Activated CD4-positive, alpha-beta T cell treated with anti-CD3 and anti-CD28 coated beads, Interleukin-2, amount 10 ng/mL, durations not matched to agents 7 days and 5 days (primary cell): ENCODE measurements around the gene UQCRH. TPM values are rescaled to one million over a fixed set of nuclear protein-coding genes. Genes with fewer than 3 reads are reported as not detected.
A peak's percentile ranks its signal among the peaks of the same experiment; 100 is the strongest.
"Not testable (repeated sequence)": the region's sequence is repeated elsewhere in the genome, so short reads cannot be mapped to it uniquely, and the experiment has no call there.

Experiments used
- CTCF ChIA-PET: fragments of 350-600 bp; sonication (Branson Sonifier 250); formaldehyde crosslinking; loops from one replicate; lab custom pipeline; 2021; ENCODE audit warnings: antibody characterized with exemption; lab: Charles Lee
- POLR2A ChIA-PET: fragments of 350-600 bp; sonication (Branson Sonifier 250); formaldehyde crosslinking; loops from one replicate; lab custom pipeline; 2021; ENCODE audit warnings: antibody characterized with exemption; lab: Charles Lee
- DNase-seq: peaks from one replicate; pipeline ENCODE4 v3.0.0-alpha.2; 2020
- H3K27ac Mint-ChIP-seq: one replicate; pipeline ENCODE4 v1.8.0; 2021; ENCODE audit warnings: mild to moderate bottlenecking, moderate library complexity, mixed read lengths
- H3K27me3 Mint-ChIP-seq: one replicate; pipeline ENCODE4 v1.8.0; 2021; ENCODE audit warnings: mixed read lengths
- H3K36me3 Mint-ChIP-seq: one replicate; pipeline ENCODE4 v1.8.0; 2021; ENCODE audit warnings: low read depth, mixed read lengths
- H3K4me1 Mint-ChIP-seq: one replicate; pipeline ENCODE4 v1.8.0; 2021; ENCODE audit warnings: mixed read lengths
- H3K4me3 Mint-ChIP-seq: one replicate; pipeline ENCODE4 v1.8.0; 2021; ENCODE audit warnings: mild to moderate bottlenecking, moderate library complexity, mixed read lengths
- H3K9me3 Mint-ChIP-seq: one replicate; pipeline ENCODE4 v1.8.0; 2021; ENCODE audit warnings: mixed read lengths
- total RNA-seq, 2 experiments: library from RNA; stranded (reverse); gene quantifications; one replicate each; pipeline ENCODE4 v1.2.3, GENCODE V29; 2021

The UQCRH gene
- total RNA-seq, 2 experiments from 2014 or later = 247 to 273 TPM

GRCh38 chr1:46301808-46302640 is 1.5 kb upstream of the UQCRH start:
- H3K4me1 Mint-ChIP-seq = peaks cover 33% of the 10 kb centered on the region
- H3K36me3 Mint-ChIP-seq = peaks cover 18% of the 10 kb centered on the region
- H3K9me3 Mint-ChIP-seq = no peaks in the 10 kb centered on the region
- peak; percentile 46 for DNase-seq
- ChIA-PET POLR2A (no interaction called here), CTCF (interaction anchor here (1.0 to 2.0 kb wide), 3 partner anchors 8 to 38 kb away, joined by 3 to 6 read pairs (median 4); partner anchors contain the start of gene NSUN4)
- peak overlapping the region; percentile 97 for H3K4me3 Mint-ChIP-seq
- no peaks in the 10 kb centered on the region for H3K27me3 Mint-ChIP-seq
- peak overlapping the region; percentile 99 for H3K27ac Mint-ChIP-seq

DNA sequence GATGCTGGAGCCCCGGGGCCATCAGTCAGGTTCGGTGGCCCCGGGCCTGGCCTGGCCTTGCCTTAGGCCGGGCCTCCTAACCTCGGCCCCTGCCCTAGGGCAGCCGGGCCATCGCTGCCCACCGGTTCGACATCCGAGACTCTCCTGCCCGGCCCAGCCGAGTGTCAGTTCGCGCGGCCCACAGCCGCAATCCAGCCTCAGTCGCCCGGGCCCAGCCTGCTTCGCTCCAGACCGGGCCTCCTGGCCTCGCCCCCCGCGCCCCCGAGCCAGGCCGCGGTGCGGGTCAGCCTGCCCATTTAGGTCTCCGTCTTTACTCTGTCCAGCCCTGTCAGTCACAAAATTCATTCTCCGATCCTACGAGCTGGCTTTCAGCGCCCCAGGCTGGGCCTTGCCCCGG is 859 bp upstream of the UQCRH start:
- peak; percentile 29 for DNase-seq
- peak overlapping the region; percentile 97 for H3K4me3 Mint-ChIP-seq
- ChIA-PET CTCF (interaction anchor here (0.6 to 2.2 kb wide), 8 partner anchors 9 to 56 kb away, joined by 3 to 7 read pairs (median 4); partner anchors contain the start of gene NSUN4), POLR2A (interaction anchor here (0.6 kb wide), 2 partner anchors 15 to 38 kb away, joined by 6 to 9 read pairs; partner anchors contain the start of gene NSUN4)
- no peaks in the 10 kb centered on the region for H3K9me3 Mint-ChIP-seq
- peak overlapping the region; percentile 99 for H3K27ac Mint-ChIP-seq
- peaks cover 38% of the 10 kb centered on the region for H3K4me1 Mint-ChIP-seq
- no peaks in the 10 kb centered on the region for H3K27me3 Mint-ChIP-seq
- peaks cover 13% of the 10 kb centered on the region for H3K36me3 Mint-ChIP-seq

DNA sequence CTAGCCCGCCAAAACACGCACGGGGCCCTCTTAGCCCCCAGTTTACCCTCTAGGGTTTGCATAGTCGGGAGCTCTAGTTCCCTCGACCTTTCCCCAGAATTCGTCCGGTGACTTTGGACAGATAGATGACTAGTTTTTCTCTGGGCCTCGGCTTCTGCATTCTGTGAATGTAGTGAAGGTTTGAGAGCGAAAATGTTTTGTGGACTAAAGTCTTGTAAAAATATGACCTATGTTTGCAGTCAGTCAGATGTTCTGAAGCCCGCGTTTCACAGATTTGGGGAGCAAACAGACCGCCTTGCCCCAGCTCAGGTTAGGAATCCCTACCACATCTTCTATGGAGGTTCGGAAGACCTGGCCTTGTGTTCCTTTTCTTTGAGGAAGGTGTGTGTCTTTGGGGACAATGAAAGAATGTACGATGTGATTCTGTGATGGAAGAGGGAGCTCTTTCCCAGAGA is 401 bp downstream of the UQCRH start:
- H3K27ac Mint-ChIP-seq = peak overlapping the region; percentile 99
- H3K4me3 Mint-ChIP-seq = peak overlapping the region; percentile 97
- H3K36me3 Mint-ChIP-seq = peaks cover 14% of the 10 kb centered on the region
- POLR2A ChIA-PET = interaction anchor here (0.5 to 0.6 kb wide), 2 partner anchors 16 to 37 kb away, joined by 3 to 7 read pairs; partner anchors contain the start of gene NSUN4
- H3K27me3 Mint-ChIP-seq = no peaks in the 10 kb centered on the region
- peaks cover 50% of the 10 kb centered on the region for H3K4me1 Mint-ChIP-seq
- CTCF ChIA-PET = interaction anchor here (0.6 to 2.2 kb wide), 12 partner anchors 10 to 759 kb away, joined by 3 to 7 read pairs (median 4); partner anchors contain the start of gene NSUN4
- no peaks in the 10 kb centered on the region for H3K9me3 Mint-ChIP-seq
- no peak for DNase-seq

DNA sequence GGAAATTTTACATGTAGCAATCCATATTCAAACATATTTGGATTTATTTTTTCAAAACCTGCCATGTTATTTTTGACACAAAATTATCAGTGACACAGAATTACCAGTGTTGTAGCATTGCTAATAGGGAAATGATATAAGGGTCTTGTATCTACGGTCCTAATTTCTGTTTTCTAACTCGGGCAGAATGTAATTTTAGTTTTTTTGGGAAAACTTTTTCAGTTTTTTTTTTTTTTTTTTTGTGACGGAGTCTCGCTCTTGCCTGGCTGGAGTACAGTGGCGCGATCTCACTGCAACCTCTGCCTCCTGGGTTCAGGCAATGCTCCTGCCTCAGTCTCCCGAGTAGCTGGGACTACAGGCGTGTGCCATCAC is 2.6 kb downstream of the UQCRH start:
- Mint-ChIP-seq H3K4me3 (peak overlapping the region; percentile 17), H3K27me3 (no peaks in the 10 kb centered on the region), H3K36me3 (peaks cover 28% of the 10 kb centered on the region), H3K4me1 (peaks cover 41% of the 10 kb centered on the region), H3K9me3 (no peaks in the 10 kb centered on the region), H3K27ac (no peak overlapping the region)
- POLR2A ChIA-PET = no interaction called here
- CTCF ChIA-PET = no interaction called here
- DNase-seq = no peak

- Mint-ChIP-seq H3K9me3 (no peaks in the 10 kb centered on the region), H3K4me3 (no peak overlapping the region), H3K27me3 (no peaks in the 10 kb centered on the region), H3K27ac (no peak overlapping the region), H3K4me1 (peaks cover 33% of the 10 kb centered on the region), H3K36me3 (peaks cover 34% of the 10 kb centered on the region)
- ChIA-PET CTCF (interaction anchor here (1.7 kb wide), 1 partner anchor 45 kb away, joined by 5 read pairs; no protein-coding TSS in a partner anchor), POLR2A (no interaction called here)
- no peak for DNase-seq
Measured at GRCh38 chr1:46309401-46310159, 6.1 kb downstream of the UQCRH start.

DNA sequence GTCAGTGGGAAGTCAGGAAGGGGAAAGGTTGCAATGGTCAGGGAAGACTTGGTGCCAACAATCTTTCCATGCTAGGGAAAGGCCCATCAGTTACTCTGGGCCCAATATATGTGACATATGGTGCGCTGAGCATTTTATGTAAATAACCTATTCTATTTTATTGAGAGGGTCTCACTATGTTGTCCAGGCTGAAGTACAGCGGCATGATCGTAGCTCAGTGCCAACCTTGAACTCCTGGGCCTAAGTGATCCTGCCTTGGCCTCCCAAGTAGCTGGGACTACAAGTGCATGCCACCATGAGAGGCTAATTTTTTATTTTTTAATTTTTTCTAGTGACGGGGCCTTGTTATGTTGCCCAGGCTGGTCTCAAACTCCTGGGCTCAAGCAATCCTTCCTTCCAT is 6.8 kb downstream of the UQCRH start:
- Mint-ChIP-seq H3K4me3 (no peak overlapping the region), H3K27ac (no peak overlapping the region), H3K4me1 (peaks cover 28% of the 10 kb centered on the region), H3K9me3 (no peaks in the 10 kb centered on the region), H3K36me3 (peaks cover 38% of the 10 kb centered on the region), H3K27me3 (no peaks in the 10 kb centered on the region)
- POLR2A ChIA-PET = no interaction called here
- CTCF ChIA-PET = no interaction called here
- no peak for DNase-seq

DNA sequence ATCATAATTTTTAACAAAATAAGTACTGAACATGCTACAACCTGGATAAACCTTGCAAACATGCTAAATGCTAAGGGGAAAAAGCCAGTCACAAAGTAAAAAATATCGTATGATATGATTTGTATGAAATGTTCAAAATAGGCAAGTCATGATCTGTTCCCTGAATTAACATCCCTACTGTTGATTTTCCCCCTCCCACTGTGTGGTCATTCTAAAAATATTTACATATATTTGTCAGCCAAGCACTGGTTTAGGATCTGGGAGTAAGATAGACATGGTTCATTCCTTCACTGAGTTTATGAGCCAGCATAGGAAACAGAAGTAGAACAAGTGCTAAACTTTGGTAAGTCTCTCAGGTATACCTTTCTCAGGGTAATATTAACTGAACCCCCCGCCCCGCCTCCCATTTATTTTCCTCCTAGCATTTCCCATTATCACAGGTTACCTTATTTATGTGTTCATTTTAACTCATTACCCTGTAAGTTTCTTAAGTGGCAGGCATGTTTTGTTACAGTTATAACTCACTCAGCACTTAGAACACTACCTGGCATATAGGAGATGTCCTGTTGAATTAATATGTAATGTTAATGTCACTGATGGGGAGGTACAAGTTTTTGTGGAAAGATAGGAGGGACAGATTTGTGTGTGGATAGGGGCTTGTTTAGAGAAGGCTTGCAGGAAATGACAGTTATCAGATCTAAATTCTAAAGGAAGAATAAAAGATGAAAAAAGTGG is 12.3 kb downstream of the UQCRH start:
- no peaks in the 10 kb centered on the region for H3K4me1 Mint-ChIP-seq
- H3K9me3 Mint-ChIP-seq = no peaks in the 10 kb centered on the region
- ChIA-PET CTCF (interaction anchor here (0.7 kb wide), 1 partner anchor 352 kb away, joined by 4 read pairs; no protein-coding TSS in a partner anchor), POLR2A (no interaction called here)
- peaks cover 27% of the 10 kb centered on the region for H3K36me3 Mint-ChIP-seq
- peak overlapping the region; percentile 27 for H3K27ac Mint-ChIP-seq
- H3K27me3 Mint-ChIP-seq = no peaks in the 10 kb centered on the region
- H3K4me3 Mint-ChIP-seq = no peak overlapping the region
- no peak for DNase-seq

DNA sequence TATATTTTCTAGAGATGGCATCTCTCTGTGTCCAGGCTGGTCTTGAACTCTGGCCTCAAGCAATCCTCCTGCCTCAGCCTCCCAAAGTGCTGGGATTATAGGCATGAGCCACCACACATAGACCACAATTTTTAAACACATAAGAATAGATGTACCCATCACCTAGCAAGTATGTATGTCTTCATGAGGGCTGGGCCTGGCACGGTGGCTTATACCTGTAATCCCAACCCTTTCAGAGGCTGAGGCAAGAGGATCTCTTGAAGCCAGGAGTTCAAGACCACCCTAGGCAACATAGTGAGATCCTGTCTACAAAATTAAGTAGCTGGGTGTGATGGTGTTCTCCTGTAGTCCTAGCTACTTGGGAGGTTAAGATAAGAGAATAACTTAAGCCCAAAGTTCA is 13.8 kb downstream of the UQCRH start:
- CTCF ChIA-PET = interaction anchor here (0.6 to 1.1 kb wide), 3 partner anchors 10 to 74 kb away, joined by 3 to 6 read pairs (median 4); no protein-coding TSS in a partner anchor
- POLR2A ChIA-PET = no interaction called here
- Mint-ChIP-seq H3K4me3 (no peak overlapping the region), H3K9me3 (no peaks in the 10 kb centered on the region), H3K27me3 (no peaks in the 10 kb centered on the region), H3K36me3 (peaks cover 22% of the 10 kb centered on the region), H3K27ac (no peak overlapping the region), H3K4me1 (no peaks in the 10 kb centered on the region)
- DNase-seq = no peak

DNA sequence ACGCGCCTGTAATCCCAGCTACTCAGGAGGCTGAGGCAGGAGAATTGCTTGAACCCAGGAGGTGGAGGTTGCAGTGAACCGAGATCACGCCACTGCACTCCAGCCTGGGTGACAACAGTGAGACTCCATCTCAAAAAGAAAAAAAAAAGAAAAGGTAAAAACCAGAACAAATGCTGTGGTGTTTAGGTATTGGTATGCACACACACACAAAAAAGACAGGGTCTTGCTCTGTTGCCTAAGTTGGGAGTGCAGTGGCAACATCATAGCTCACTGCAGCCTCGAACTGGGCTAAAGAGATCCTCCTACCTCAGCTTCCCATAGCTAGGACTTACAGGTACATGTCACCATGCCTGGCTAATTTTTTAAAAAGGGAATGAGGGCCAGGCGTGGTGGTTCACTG is 15.8 kb downstream of the UQCRH start:
- H3K4me3 Mint-ChIP-seq, DNase-seq, H3K27me3 Mint-ChIP-seq, H3K9me3 Mint-ChIP-seq, H3K4me1 Mint-ChIP-seq: not testable (repeated sequence)
- POLR2A ChIA-PET = interaction anchor here (0.7 kb wide), 1 partner anchor 27 kb away, joined by 3 read pairs; no protein-coding TSS in a partner anchor
- CTCF ChIA-PET = interaction anchor here (0.6 kb wide), 1 partner anchor 126 kb away, joined by 3 read pairs; no protein-coding TSS in a partner anchor
- peak overlapping the region; percentile 46 for H3K27ac Mint-ChIP-seq
- peaks cover 13% of the 10 kb centered on the region for H3K36me3 Mint-ChIP-seq

GRCh38 chr1:46319960-46320914 is 16.7 kb downstream of the UQCRH start:
- DNase-seq, POLR2A ChIA-PET, H3K27me3 Mint-ChIP-seq, H3K9me3 Mint-ChIP-seq, H3K36me3 Mint-ChIP-seq, H3K27ac Mint-ChIP-seq, H3K4me3 Mint-ChIP-seq, H3K4me1 Mint-ChIP-seq: not testable (repeated sequence)
- CTCF ChIA-PET = interaction anchor here (0.6 kb wide), 1 partner anchor 127 kb away, joined by 3 read pairs; no protein-coding TSS in a partner anchor

- CTCF ChIA-PET, H3K4me3 Mint-ChIP-seq, H3K27me3 Mint-ChIP-seq, H3K27ac Mint-ChIP-seq, H3K9me3 Mint-ChIP-seq, H3K36me3 Mint-ChIP-seq, DNase-seq, H3K4me1 Mint-ChIP-seq, POLR2A ChIA-PET: not testable (repeated sequence)
Measured at GRCh38 chr1:46322191-46322590, 18.7 kb downstream of the UQCRH start.
